ENCODE data around the gene LRRC27. TPM values are rescaled to one million over a fixed set of nuclear protein-coding genes. Genes with fewer than 3 reads are reported as not detected.

Gene LRRC27
- total RNA-seq, 1 experiment from 2014 or later, result 4.1 TPM

DNA sequence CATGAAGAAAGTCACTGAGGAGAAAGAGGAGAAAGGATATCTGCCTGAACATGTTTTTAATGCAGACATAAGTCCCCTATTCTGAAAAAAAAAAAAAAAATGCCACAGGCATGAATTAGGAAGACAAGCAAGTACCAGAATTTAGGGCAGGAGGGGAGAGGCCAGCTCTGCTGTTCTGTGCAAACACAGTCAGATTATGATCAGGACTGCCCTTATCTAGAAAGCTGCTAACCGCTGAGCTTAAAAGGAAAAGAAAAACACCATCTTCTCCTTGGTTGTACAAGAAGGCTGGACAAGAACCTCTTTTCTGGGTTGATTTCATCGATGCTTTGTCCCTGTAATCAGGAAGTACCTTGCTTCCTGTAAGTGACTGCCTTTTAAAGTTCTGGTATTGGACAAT is 49.7 kb downstream of the LRRC27 start:
- POLR2A ChIA-PET, result no interaction called here
- Histone ChIP-seq H3K9ac (ENCODE audit: low read length) (no peak overlapping the region), H4K20me1 (ENCODE audit: insufficient read depth) (no peaks in the 10 kb centered on the region), H3K9me3 (ENCODE audit: control insufficient read depth in 1 of 2, insufficient read depth in 1 of 2, low read depth in 1 of 2, low read length in 2 of 2) (no peaks in the 10 kb centered on the region), H3K4me2 (ENCODE audit: low read length) (no peak overlapping the region), H3K4me1 (ENCODE audit: control insufficient read depth in 1 of 2, insufficient read depth in 2 of 2, low read length in 2 of 2) (no peaks in the 10 kb centered on the region), H3K9me2 (ENCODE audit: insufficient read depth) (no peaks in the 10 kb centered on the region), H3K27me3 (ENCODE audit: insufficient read depth, low read length) (no peaks in the 10 kb centered on the region), H3K27ac (ENCODE audit: low read depth, low read length) (no peak overlapping the region), H3K4me3 (replicated peaks in 1 of 2; ENCODE audit: low read depth in 1 of 2, low read length in 2 of 2) (no peak overlapping the region), H3K79me2 (ENCODE audit: insufficient read depth, low read length) (no peaks in the 10 kb centered on the region), H3K36me3 (ENCODE audit: control insufficient read depth in 1 of 2, insufficient read depth in 2 of 2, low read length in 2 of 2) (no peaks in the 10 kb centered on the region), H2AFZ (ENCODE audit: low read depth, low read length, poor library complexity, severe bottlenecking) (no peak overlapping the region)
- intact Hi-C loops (cut with micrococcal nuclease), result loop anchor here (5.0 kb wide), 1 partner anchor 256 kb away; no protein-coding TSS in a partner anchor
- TF ChIP-seq, protein P1, sequence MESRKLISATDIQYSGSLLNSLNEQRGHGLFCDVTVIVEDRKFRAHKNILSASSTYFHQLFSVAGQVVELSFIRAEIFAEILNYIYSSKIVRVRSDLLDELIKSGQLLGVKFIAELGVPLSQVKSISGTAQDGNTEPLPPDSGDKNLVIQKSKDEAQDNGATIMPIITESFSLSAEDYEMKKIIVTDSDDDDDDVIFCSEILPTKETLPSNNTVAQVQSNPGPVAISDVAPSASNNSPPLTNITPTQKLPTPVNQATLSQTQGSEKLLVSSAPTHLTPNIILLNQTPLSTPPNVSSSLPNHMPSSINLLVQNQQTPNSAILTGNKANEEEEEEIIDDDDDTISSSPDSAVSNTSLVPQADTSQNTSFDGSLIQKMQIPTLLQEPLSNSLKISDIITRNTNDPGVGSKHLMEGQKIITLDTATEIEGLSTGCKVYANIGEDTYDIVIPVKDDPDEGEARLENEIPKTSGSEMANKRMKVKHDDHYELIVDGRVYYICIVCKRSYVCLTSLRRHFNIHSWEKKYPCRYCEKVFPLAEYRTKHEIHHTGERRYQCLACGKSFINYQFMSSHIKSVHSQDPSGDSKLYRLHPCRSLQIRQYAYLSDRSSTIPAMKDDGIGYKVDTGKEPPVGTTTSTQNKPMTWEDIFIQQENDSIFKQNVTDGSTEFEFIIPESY (IDR thresholded peaks at IDR 0.05; ENCODE audit: extremely low read depth, insufficient replicate concordance, low read length), result no peak
- TF ChIP-seq, protein P2, sequence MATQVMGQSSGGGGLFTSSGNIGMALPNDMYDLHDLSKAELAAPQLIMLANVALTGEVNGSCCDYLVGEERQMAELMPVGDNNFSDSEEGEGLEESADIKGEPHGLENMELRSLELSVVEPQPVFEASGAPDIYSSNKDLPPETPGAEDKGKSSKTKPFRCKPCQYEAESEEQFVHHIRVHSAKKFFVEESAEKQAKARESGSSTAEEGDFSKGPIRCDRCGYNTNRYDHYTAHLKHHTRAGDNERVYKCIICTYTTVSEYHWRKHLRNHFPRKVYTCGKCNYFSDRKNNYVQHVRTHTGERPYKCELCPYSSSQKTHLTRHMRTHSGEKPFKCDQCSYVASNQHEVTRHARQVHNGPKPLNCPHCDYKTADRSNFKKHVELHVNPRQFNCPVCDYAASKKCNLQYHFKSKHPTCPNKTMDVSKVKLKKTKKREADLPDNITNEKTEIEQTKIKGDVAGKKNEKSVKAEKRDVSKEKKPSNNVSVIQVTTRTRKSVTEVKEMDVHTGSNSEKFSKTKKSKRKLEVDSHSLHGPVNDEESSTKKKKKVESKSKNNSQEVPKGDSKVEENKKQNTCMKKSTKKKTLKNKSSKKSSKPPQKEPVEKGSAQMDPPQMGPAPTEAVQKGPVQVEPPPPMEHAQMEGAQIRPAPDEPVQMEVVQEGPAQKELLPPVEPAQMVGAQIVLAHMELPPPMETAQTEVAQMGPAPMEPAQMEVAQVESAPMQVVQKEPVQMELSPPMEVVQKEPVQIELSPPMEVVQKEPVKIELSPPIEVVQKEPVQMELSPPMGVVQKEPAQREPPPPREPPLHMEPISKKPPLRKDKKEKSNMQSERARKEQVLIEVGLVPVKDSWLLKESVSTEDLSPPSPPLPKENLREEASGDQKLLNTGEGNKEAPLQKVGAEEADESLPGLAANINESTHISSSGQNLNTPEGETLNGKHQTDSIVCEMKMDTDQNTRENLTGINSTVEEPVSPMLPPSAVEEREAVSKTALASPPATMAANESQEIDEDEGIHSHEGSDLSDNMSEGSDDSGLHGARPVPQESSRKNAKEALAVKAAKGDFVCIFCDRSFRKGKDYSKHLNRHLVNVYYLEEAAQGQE (IDR thresholded peaks at IDR 0.05; ENCODE audit: low read depth), result no peak
- TF ChIP-seq, protein P3, sequence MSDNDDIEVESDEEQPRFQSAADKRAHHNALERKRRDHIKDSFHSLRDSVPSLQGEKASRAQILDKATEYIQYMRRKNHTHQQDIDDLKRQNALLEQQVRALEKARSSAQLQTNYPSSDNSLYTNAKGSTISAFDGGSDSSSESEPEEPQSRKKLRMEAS (IDR thresholded peaks at IDR 0.05), result no peak
- TF ChIP-seq TCF7L2 (IDR thresholded peaks at IDR 0.05; ENCODE audit: borderline replicate concordance, extremely low read depth, insufficient read depth, insufficient read length), result no peak
- no peak for TF ChIP-seq YY1 (IDR thresholded peaks at IDR 0.05; ENCODE audit: extremely low read depth, insufficient replicate concordance, low read depth, low read length)
- TF ChIP-seq POLR2A (IDR thresholded peaks at IDR 0.05; ENCODE audit: borderline replicate concordance, extremely low read depth, insufficient read depth, insufficient read length), result no peak
- no peak for TF ChIP-seq JUND (IDR thresholded peaks at IDR 0.05)
- no peak for TF ChIP-seq ZFX (IDR thresholded peaks at IDR 0.05)
- no peak for TF ChIP-seq ELF1 (IDR thresholded peaks at IDR 0.05; ENCODE audit: borderline replicate concordance, low read depth)
- no peak for TF ChIP-seq RAD21 (IDR thresholded peaks at IDR 0.05; ENCODE audit: low read depth)
- TF ChIP-seq, protein P4, sequence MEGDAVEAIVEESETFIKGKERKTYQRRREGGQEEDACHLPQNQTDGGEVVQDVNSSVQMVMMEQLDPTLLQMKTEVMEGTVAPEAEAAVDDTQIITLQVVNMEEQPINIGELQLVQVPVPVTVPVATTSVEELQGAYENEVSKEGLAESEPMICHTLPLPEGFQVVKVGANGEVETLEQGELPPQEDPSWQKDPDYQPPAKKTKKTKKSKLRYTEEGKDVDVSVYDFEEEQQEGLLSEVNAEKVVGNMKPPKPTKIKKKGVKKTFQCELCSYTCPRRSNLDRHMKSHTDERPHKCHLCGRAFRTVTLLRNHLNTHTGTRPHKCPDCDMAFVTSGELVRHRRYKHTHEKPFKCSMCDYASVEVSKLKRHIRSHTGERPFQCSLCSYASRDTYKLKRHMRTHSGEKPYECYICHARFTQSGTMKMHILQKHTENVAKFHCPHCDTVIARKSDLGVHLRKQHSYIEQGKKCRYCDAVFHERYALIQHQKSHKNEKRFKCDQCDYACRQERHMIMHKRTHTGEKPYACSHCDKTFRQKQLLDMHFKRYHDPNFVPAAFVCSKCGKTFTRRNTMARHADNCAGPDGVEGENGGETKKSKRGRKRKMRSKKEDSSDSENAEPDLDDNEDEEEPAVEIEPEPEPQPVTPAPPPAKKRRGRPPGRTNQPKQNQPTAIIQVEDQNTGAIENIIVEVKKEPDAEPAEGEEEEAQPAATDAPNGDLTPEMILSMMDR (IDR thresholded peaks at IDR 0.05 in 2 of 3, conservative IDR thresholded peaks at IDR 0.05 in 1 of 3; ENCODE audit: borderline replicate concordance in 1 of 3, insufficient read depth in 1 of 3, low read depth in 2 of 3, low read length in 2 of 3), result no peak
- no peak for TF ChIP-seq ZNF274 (IDR thresholded peaks at IDR 0.05; ENCODE audit: low read depth, low read length)
- no peak for TF ChIP-seq EZH2phosphoT487 (IDR thresholded peaks at IDR 0.05; ENCODE audit: borderline replicate concordance)
- TF ChIP-seq EZH2 (IDR thresholded peaks at IDR 0.05), result no peak
- TF ChIP-seq FOSL1 (IDR thresholded peaks at IDR 0.05; ENCODE audit: low read depth), result no peak
- TF ChIP-seq, protein P5, sequence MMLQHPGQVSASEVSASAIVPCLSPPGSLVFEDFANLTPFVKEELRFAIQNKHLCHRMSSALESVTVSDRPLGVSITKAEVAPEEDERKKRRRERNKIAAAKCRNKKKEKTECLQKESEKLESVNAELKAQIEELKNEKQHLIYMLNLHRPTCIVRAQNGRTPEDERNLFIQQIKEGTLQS (IDR thresholded peaks at IDR 0.05), result no peak
- TF ChIP-seq SP1 (IDR thresholded peaks at IDR 0.05; ENCODE audit: low read depth), result no peak
- TF ChIP-seq CEBPB (IDR thresholded peaks at IDR 0.05; ENCODE audit: low read depth), result no peak
- TF ChIP-seq SIN3A (IDR thresholded peaks at IDR 0.05; ENCODE audit: low read depth), result no peak
- no peak for TF ChIP-seq CBX3 (IDR thresholded peaks at IDR 0.05; ENCODE audit: low read depth)
- ATAC-seq (no peak), DNase-seq (ENCODE audit: low read depth, low spot score) (no peak)
- no TSS peak for BruUV-seq (replicated peaks)
- CTCF ChIA-PET, result no interaction called here
- RAD21 ChIA-PET (ENCODE audit: low non-redundant PET in 1 of 2, low total read pairs in 2 of 2, uncharacterized antibody in 2 of 2, unreplicated experiment in 2 of 2), result no interaction called here
